GM12865 (cell line): Measurements from ENCODE around the gene SCLY.
"Not testable (repeated sequence)": the region's sequence is repeated elsewhere in the genome, so short reads cannot be mapped to it uniquely, and the experiment has no call there.

ENCODE experiments used
- DNase-seq: peaks from one replicate; pipeline ENCODE4 v3.0.0; 2010; ENCODE audit warnings: low read depth
- H3K4me3 ChIP-seq: 2 replicates; pipeline ENCODE4 v1.5.1; 2011; ENCODE audit warnings: mild to moderate bottlenecking, low read depth, low read length, control low read depth
- CTCF ChIP-seq: IDR thresholded peaks from 2 replicates; pipeline ENCODE4 v1.5.1; 2011; ENCODE audit warnings: low read length, control low read depth, low read depth, inconsistent platforms; ENCODE audit not compliant: insufficient read depth; ENCODE audit errors: missing control alignments

The SCLY gene

GRCh38 chr2:238114331-238114841, 53.6 kb downstream of the SCLY start:
- H3K4me3 ChIP-seq: no peak overlapping the region
- DNase-seq: no peak
- no peak for TF ChIP-seq CTCF

GRCh38 chr2:238114851-238115660, 54.3 kb downstream of the SCLY start:
- H3K4me3 ChIP-seq: no peak overlapping the region
- no peak for TF ChIP-seq CTCF

GRCh38 chr2:238115709-238116108, 54.9 kb downstream of the SCLY start:
- H3K4me3 ChIP-seq, DNase-seq: not testable (repeated sequence)

More at GRCh38 chr2:238114851-238115660, 54.3 kb downstream of the SCLY start:
- no peak for DNase-seq

GRCh38 chr2:238116298-238117198, 55.7 kb downstream of the SCLY start:
- TF ChIP-seq CTCF: no peak
- H3K4me3 ChIP-seq: no peak overlapping the region
- DNase-seq: no peak

- DNase-seq: no peak
Measured at GRCh38 chr2:238117199-238118154, 56.7 kb downstream of the SCLY start.

More at GRCh38 chr2:238117199-238118154, 56.7 kb downstream of the SCLY start:
- no peak overlapping the region for H3K4me3 ChIP-seq
- no peak for TF ChIP-seq CTCF
